Measurements from ENCODE around the gene LRRC8E.

The LRRC8E gene

DNA sequence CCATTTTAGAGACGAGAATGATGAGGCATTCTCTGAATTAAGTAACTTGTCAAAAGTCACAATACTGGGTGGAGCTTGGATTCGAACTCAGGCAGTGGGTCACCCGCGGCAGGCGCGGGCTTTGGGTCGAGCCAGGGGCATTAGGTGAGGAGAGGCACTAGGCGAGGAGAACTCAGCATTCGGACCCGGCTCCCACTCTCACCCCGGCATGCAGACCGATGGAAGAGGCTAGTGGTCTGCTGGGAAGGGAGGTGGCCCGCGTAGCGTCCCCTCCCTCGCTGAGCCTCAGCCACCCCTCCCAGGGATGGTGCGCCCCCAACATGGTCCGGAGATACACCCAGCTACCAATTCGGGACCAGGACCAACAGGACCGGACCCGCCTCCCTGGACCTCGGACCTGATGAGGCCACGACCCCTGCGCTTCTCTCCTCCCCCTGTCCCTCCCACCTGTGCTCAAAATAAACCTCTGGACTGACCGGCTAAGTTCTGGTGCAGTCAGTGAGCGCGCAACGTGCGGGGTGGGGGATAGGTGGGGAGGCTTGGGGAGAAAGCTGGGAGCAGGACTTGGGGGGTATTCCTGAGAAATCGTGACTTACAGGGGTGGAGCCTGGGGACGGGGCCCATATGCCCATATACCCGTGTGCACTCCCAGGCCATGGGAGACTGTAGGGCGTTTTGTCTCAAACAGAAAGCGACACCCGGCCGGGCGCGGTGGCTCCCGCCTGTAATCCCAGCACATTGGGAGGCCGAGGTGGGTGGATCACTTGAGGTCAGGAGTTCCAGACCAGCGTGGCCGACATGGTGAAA is 30.5 kb downstream of the LRRC8E start:
- Histone ChIP-seq H3K27me3 (ENCODE audit: insufficient read depth, low read length) (no peaks in the 10 kb centered on the region), H3K4me3 (ENCODE audit: low read depth, low read length) (no peak overlapping the region; the same call in 1 of the 2 replicates), H3K79me2 (ENCODE audit: control insufficient read depth, insufficient read depth, low read length, unreplicated experiment) (peaks cover 9% of the 10 kb centered on the region), H2AFZ (ENCODE audit: low read length, unreplicated experiment) (no peak overlapping the region), H3K27ac (ENCODE audit: low read depth, low read length) (no peak overlapping the region), H3K36me3 (ENCODE audit: insufficient read depth, low read length) (no peaks in the 10 kb centered on the region), H3K4me1 (ENCODE audit: control insufficient read depth, insufficient read depth, low read length, unreplicated experiment) (peaks cover 14% of the 10 kb centered on the region)

- H3K4me3 ChIP-seq (ENCODE audit: low read depth, low read length), result peak within 1 kb of the TSS; percentile 95
- no peaks in the 10 kb centered on the region for H3K27me3 ChIP-seq (ENCODE audit: insufficient read depth, low read length)
- H2AFZ ChIP-seq (ENCODE audit: low read length, unreplicated experiment), result peak within 1 kb of the TSS; percentile 38
- peak within 1 kb of the TSS; percentile 85 for H3K27ac ChIP-seq (ENCODE audit: low read depth, low read length)
- peaks cover 14% of the 10 kb centered on the region for H3K4me1 ChIP-seq (ENCODE audit: control insufficient read depth, insufficient read depth, low read length, unreplicated experiment)
- H3K79me2 ChIP-seq (ENCODE audit: control insufficient read depth, insufficient read depth, low read length, unreplicated experiment), result peaks cover 9% of the 10 kb centered on the region
- H3K36me3 ChIP-seq (ENCODE audit: insufficient read depth, low read length), result no peaks in the 10 kb centered on the region
Measured at GRCh38 chr19:7919610-7920518, 31.6 kb downstream of the LRRC8E start, which contains the start of gene SNAPC2. TSS of gene SNAPC2 (plus strand) at chr19:7920338. CDS start at chr19:7920367, 29 bp downstream.

DNA sequence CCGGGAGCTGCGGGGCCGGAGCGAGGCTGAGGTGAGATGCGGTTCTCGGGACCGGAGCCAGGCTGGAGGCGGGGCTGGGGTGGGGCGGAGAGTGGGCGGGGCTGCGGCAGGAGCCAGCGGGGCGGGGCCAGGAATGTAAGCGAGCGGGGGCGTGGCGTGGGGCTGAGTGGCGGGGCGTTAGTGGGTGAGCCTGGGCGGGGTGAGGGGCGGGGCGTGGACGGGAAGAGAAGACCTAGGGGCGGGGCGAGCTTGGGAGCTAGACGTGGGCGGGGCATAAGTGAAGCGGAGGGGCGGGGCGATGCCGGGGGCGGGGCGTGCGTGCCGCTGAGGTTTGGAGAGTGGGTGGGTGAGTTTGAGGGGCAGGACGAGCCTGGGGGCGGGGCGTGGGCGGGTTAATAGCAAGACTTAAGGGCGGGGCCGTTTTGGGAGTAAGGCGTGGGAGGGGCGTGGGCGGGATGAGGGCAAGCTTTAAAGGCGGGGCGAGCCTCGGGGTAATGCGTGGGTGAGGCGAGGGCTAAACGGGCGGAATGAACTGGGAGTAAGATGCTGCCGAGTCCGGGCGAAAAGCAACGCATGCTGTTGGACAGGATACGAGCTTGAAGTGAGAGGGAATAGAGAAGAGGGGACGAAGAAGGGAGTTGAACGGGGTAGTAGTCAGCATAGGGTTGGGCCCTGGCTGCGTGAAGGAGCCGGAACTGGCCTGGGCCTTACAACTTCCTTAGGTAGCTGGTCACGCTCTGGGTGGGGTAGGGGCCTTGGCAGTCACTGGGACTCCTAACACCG is 32.4 kb downstream of the LRRC8E start:
- no peaks in the 10 kb centered on the region for H3K27me3 ChIP-seq (ENCODE audit: insufficient read depth, low read length)
- H3K4me1 ChIP-seq (ENCODE audit: control insufficient read depth, insufficient read depth, low read length, unreplicated experiment), result peaks cover 14% of the 10 kb centered on the region
- H2AFZ ChIP-seq (ENCODE audit: low read length, unreplicated experiment), result peak overlapping the region; percentile 38
- H3K27ac ChIP-seq (ENCODE audit: low read depth, low read length), result peak overlapping the region; percentile 85
- peak overlapping the region; percentile 95 for H3K4me3 ChIP-seq (ENCODE audit: low read depth, low read length)
- H3K79me2 ChIP-seq (ENCODE audit: control insufficient read depth, insufficient read depth, low read length, unreplicated experiment), result peaks cover 9% of the 10 kb centered on the region
- H3K36me3 ChIP-seq (ENCODE audit: insufficient read depth, low read length), result no peaks in the 10 kb centered on the region

GRCh38 chr19:7921302-7921966 is 33.1 kb downstream of the LRRC8E start:
- Histone ChIP-seq H3K4me1 (ENCODE audit: control insufficient read depth, insufficient read depth, low read length, unreplicated experiment) (peaks cover 14% of the 10 kb centered on the region), H3K79me2 (ENCODE audit: control insufficient read depth, insufficient read depth, low read length, unreplicated experiment) (peaks cover 9% of the 10 kb centered on the region), H3K27me3 (ENCODE audit: insufficient read depth, low read length) (no peaks in the 10 kb centered on the region), H2AFZ (ENCODE audit: low read length, unreplicated experiment) (peak overlapping the region; percentile 38), H3K27ac (ENCODE audit: low read depth, low read length) (peak overlapping the region; percentile 85), H3K36me3 (ENCODE audit: insufficient read depth, low read length) (no peaks in the 10 kb centered on the region), H3K4me3 (ENCODE audit: low read depth, low read length) (peak overlapping the region; percentile 85)

GRCh38 chr19:7921967-7922835 is 33.9 kb downstream of the LRRC8E start:
- no peaks in the 10 kb centered on the region for H3K36me3 ChIP-seq (ENCODE audit: insufficient read depth, low read length)
- H3K79me2 ChIP-seq (ENCODE audit: control insufficient read depth, insufficient read depth, low read length, unreplicated experiment), result peaks cover 9% of the 10 kb centered on the region
- peaks cover 14% of the 10 kb centered on the region for H3K4me1 ChIP-seq (ENCODE audit: control insufficient read depth, insufficient read depth, low read length, unreplicated experiment)
- H3K27ac ChIP-seq (ENCODE audit: low read depth, low read length), result no peak overlapping the region
- no peaks in the 10 kb centered on the region for H3K27me3 ChIP-seq (ENCODE audit: insufficient read depth, low read length)
- H2AFZ ChIP-seq (ENCODE audit: low read length, unreplicated experiment), result no peak overlapping the region
- H3K4me3 ChIP-seq (ENCODE audit: low read depth, low read length), result peak overlapping the region; percentile 85

GRCh38 chr19:7922836-7923195 is 34.5 kb downstream of the LRRC8E start:
- no peaks in the 10 kb centered on the region for H3K36me3 ChIP-seq (ENCODE audit: insufficient read depth, low read length)
- H2AFZ ChIP-seq (ENCODE audit: low read length, unreplicated experiment), result no peak overlapping the region
- H3K27me3 ChIP-seq (ENCODE audit: insufficient read depth, low read length), result no peaks in the 10 kb centered on the region
- no peak overlapping the region for H3K4me3 ChIP-seq (ENCODE audit: low read depth, low read length)
- H3K27ac ChIP-seq (ENCODE audit: low read depth, low read length), result no peak overlapping the region
- peaks cover 15% of the 10 kb centered on the region for H3K4me1 ChIP-seq (ENCODE audit: control insufficient read depth, insufficient read depth, low read length, unreplicated experiment)
- H3K79me2 ChIP-seq (ENCODE audit: control insufficient read depth, insufficient read depth, low read length, unreplicated experiment), result peaks cover 9% of the 10 kb centered on the region

DNA sequence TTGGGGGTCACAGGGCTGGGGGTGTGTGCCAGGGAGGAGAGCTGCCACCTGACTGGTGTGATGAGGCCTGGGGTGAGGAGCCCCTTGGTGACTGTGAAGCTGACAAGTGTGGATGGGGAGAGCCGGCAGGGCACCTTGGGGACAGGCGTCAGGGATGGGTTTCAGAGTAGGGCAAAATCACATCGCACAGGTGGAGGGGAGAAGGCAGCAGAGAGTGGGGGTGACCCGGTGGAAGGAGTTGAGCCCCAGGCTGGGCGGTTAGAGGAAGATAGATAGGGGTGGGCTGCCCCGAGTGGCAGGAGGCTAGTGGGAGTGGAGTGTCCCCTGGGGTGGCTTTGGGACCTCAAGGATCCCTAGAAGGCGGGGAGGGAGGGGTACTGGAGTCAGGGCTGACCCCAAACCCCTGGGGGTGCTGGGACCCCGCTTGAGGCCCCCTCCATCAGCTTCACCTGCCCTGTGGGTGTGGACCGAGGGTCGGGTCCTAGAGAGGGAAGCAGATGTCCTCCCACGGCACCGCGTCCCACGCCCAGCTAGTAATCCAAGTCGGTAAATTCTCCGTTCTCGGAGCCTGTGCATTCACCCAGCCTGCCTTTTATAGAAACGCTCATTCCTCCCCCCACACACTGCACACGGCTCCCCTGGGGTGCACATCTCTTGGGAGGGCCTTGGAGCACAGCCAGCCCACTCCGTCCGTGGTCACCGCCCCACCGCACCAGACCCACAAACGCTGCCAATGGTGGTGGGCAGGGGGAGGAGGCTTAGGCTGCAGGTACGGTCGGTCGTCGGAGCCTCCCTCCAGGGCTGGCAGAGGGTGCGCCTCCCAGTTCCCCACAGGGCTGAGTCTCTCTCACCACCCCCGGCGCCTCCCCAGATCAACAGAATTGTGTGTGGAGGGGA is 35.2 kb downstream of the LRRC8E start:
- H3K79me2 ChIP-seq (ENCODE audit: control insufficient read depth, insufficient read depth, low read length, unreplicated experiment), result peaks cover 9% of the 10 kb centered on the region
- H3K4me1 ChIP-seq (ENCODE audit: control insufficient read depth, insufficient read depth, low read length, unreplicated experiment), result peaks cover 23% of the 10 kb centered on the region
- no peak overlapping the region for H2AFZ ChIP-seq (ENCODE audit: low read length, unreplicated experiment)
- H3K27ac ChIP-seq (ENCODE audit: low read depth, low read length), result no peak overlapping the region
- H3K36me3 ChIP-seq (ENCODE audit: insufficient read depth, low read length), result no peaks in the 10 kb centered on the region
- no peak overlapping the region for H3K4me3 ChIP-seq (ENCODE audit: low read depth, low read length)
- no peaks in the 10 kb centered on the region for H3K27me3 ChIP-seq (ENCODE audit: insufficient read depth, low read length)

GRCh38 chr19:7924241-7924640 is 35.9 kb downstream of the LRRC8E start:
- H3K79me2 ChIP-seq (ENCODE audit: control insufficient read depth, insufficient read depth, low read length, unreplicated experiment), result peaks cover 9% of the 10 kb centered on the region
- no peaks in the 10 kb centered on the region for H3K27me3 ChIP-seq (ENCODE audit: insufficient read depth, low read length)
- H3K36me3 ChIP-seq (ENCODE audit: insufficient read depth, low read length), result no peaks in the 10 kb centered on the region
- no peak overlapping the region for H3K4me3 ChIP-seq (ENCODE audit: low read depth, low read length)
- H2AFZ ChIP-seq (ENCODE audit: low read length, unreplicated experiment), result no peak overlapping the region
- peaks cover 28% of the 10 kb centered on the region for H3K4me1 ChIP-seq (ENCODE audit: control insufficient read depth, insufficient read depth, low read length, unreplicated experiment)
- no peak overlapping the region for H3K27ac ChIP-seq (ENCODE audit: low read depth, low read length)
